Testis (tissue), 3 donors: ENCODE results near the gene TTC33. TPM values are rescaled to one million over a fixed set of nuclear protein-coding genes. Genes with fewer than 3 reads are reported as not detected.

ENCODE experiments used
- DNase-seq: peaks from one replicate; pipeline ENCODE4 v3.0.0-alpha.2; 2019
- H3K27ac ChIP-seq, 2 donors: fragments of 200-600 bp; sonication (generic); one replicate each; pipeline ENCODE4 v1.5.1; 2019
- H3K27me3 ChIP-seq: fragments of 200-600 bp; sonication (generic); one replicate; pipeline ENCODE4 v1.5.1; 2019
- H3K36me3 ChIP-seq: fragments of 200-600 bp; sonication (generic); one replicate; pipeline ENCODE4 v1.5.1; 2017; ENCODE audit warnings: low read depth; ENCODE audit errors: missing control alignments
- H3K4me1 ChIP-seq: fragments of 200-600 bp; sonication (generic); one replicate; pipeline ENCODE4 v1.5.1; 2019
- H3K4me3 ChIP-seq, 2 donors: fragments of 200-600 bp; sonication (generic); one replicate each; pipeline ENCODE4 v1.5.1; 2017 to 2019
- H3K9me3 ChIP-seq: fragments of 200-600 bp; sonication (generic); one replicate; pipeline ENCODE4 v1.5.1; 2017
- POLR2A ChIP-seq: fragments of 450-650 bp; IDR thresholded peaks from one replicate; pipeline ENCODE4 v1.6.1; 2017; ENCODE audit warnings: antibody characterized with exemption, mild to moderate bottlenecking, moderate library complexity
- WGBS, 2 donors: methylation state at CpG; one replicate each; pipeline ENCODE4 v1.1.5; 2018; 5-methylcytosine and 5-hydroxymethylcytosine counted together
- intact Hi-C: fragments of 100-400 bp; cut with DNase I; formaldehyde crosslinking; loops from one replicate; pipeline ENCODE4 v1.15.1; 2023; ENCODE audit warnings: low total_unique reads
- polyA plus RNA-seq: library from polyadenylated mRNA; stranded (reverse); fragments of 350-450 nt; fragmentation: Illumina TruSeq; extraction: RNeasy Lipid Tissue Mini Kit (QIAGEN cat#74804); gene quantifications from one replicate; pipeline ENCODE4 v1.2.3, GENCODE V29; 2014; ENCODE audit warnings: low read depth, low replicate concordance; ENCODE audit not compliant: insufficient read depth
- total RNA-seq, 2 donors: library from RNA; depleted of rRNA; stranded (reverse); fragments of >200 nt; gene quantifications; one replicate each; pipeline ENCODE4 v1.2.3, GENCODE V29; 2016
- TF ChIP-seq, protein P1 (sequence below), 3 experiments: fragments of 450-650 bp in 2 of 3; fragments of 200-600 bp in 1 of 3; sonication (generic) in 1 of 3; IDR thresholded peaks; one replicate each; pipeline ENCODE4 v1.5.1; 2016 to 2019; ENCODE audit warnings: antibody characterized with exemption in 3 of 3, mild to moderate bottlenecking in 2 of 3, moderate library complexity in 1 of 3

Gene TTC33
- total and polyA plus RNA-seq, 3 donors from 2014 or later = 14.7 to 16.5 (median 15.2) TPM

DNA sequence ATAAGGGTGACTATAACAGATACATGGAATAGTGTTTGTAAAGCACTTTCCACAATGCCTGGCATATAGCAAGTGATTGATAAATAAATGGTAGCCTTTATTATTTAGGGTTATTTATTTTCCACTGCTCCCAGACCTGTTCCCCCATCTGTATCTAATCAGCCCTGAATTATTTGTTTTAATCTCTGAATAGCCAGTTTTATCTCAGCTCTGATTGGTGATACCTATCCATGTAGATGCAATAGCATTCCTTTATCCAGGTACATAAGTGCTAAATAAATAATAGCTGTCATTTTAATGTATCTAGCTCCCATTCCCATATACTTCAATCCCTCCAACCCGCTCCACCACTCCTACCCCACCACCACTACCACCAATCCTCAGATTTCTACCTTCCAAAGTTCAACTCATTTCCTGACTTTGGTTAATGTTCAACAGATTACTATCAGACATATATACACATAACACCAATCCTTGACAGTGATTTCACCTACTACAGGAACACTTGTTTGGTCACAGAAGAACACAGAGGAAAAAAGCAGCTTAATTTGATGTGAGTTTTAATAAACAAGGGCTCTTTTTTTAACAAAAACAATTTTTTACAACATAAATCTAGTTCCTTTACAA is 28.4 kb upstream of the TTC33 start:
- Histone ChIP-seq H3K27me3 (no peaks in the 10 kb centered on the region), H3K4me1 (peaks cover 8% of the 10 kb centered on the region), H3K4me3 (no peak overlapping the region), H3K27ac (no peak overlapping the region), H3K36me3 (no peaks in the 10 kb centered on the region), H3K9me3 (no peaks in the 10 kb centered on the region)
- no peak for DNase-seq
- intact Hi-C loops = no loop called here
- no peak for TF ChIP-seq POLR2A
- TF ChIP-seq, protein P1, sequence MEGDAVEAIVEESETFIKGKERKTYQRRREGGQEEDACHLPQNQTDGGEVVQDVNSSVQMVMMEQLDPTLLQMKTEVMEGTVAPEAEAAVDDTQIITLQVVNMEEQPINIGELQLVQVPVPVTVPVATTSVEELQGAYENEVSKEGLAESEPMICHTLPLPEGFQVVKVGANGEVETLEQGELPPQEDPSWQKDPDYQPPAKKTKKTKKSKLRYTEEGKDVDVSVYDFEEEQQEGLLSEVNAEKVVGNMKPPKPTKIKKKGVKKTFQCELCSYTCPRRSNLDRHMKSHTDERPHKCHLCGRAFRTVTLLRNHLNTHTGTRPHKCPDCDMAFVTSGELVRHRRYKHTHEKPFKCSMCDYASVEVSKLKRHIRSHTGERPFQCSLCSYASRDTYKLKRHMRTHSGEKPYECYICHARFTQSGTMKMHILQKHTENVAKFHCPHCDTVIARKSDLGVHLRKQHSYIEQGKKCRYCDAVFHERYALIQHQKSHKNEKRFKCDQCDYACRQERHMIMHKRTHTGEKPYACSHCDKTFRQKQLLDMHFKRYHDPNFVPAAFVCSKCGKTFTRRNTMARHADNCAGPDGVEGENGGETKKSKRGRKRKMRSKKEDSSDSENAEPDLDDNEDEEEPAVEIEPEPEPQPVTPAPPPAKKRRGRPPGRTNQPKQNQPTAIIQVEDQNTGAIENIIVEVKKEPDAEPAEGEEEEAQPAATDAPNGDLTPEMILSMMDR (IDR thresholded peaks at IDR 0.05) = no peak
- 93 to 96% methylated on average over 1 of the region's 1 CpG for WGBS, 2 donors

DNA sequence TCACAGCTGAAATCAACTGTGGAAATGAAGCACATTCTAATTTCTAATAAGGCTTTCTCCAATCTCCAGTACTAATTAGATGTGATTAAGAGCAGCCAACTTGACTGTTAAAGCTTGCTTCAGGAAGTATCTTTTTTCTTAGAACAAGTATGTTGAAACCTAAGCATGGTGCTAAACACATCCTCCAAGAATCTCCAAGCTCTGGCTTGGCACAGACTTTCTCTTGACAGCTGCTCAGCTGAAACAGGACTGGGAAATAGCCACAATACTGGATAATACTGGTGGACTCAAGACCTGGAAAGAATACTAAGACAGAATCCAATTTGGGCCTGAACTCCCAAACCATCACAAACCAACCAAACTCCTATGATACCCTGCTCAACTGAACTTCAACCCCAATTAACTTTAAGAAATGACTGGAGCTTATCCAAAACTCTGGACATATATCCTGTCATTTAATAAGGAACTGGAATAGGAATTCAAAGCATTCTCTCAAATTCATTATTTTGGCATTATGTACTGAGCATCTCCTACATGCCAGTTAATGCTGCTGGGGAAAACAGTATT is 26.2 kb upstream of the TTC33 start:
- Histone ChIP-seq H3K36me3 (no peaks in the 10 kb centered on the region), H3K4me3 (no peak overlapping the region), H3K4me1 (peaks cover 8% of the 10 kb centered on the region), H3K9me3 (no peaks in the 10 kb centered on the region), H3K27me3 (no peaks in the 10 kb centered on the region), H3K27ac (no peak overlapping the region)
- DNase-seq = no peak
- intact Hi-C loops = no loop called here
- TF ChIP-seq POLR2A = no peak
- TF ChIP-seq, protein P1 (IDR thresholded peaks at IDR 0.05) = no peak

DNA sequence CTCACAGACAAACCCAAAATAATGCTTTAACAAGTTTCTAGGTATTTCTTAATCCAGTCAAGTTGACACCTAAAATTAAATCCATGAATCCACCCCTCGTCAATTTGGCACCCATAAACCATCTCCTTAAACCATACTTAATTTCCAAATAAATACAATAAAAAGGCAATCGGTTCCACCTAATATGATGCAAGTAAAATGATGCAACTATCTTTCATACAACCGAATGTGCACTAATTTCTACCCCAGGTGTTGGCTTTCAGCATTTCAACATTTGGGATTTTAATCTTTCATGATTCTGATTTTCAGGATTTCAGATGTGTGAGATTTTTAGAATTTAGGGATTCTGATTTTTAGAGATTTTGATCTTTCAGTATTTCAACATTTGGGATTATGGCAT is 25.1 kb upstream of the TTC33 start:
- 93 to 94% methylated on average over 3 of the region's 3 CpGs for WGBS, 2 donors
- TF ChIP-seq, protein P1 (IDR thresholded peaks at IDR 0.05) = no peak
- no peak for TF ChIP-seq POLR2A
- Histone ChIP-seq H3K27me3 (no peaks in the 10 kb centered on the region), H3K4me1 (peaks cover 8% of the 10 kb centered on the region), H3K4me3 (no peak overlapping the region), H3K27ac (no peak overlapping the region), H3K36me3 (no peaks in the 10 kb centered on the region), H3K9me3 (no peaks in the 10 kb centered on the region)
- intact Hi-C loops = no loop called here
- no peak for DNase-seq

DNA sequence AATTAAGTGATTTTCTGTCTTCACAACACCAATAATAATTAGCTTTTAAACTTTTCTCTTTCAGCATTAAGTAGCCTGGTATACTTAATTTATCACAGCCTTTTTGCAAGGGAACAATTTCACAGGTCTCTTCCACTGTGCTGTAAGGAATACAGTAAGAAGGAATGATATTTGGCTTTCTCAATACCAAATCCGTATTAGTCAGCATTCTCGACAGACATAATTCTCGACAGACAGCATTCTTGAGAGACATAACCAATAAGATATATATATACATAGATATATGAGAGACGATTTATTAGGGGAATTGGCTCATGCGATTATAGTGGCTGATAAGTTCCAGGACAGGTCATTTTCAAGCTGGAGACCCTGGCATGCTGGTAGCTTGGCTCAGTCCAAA is 24.4 kb upstream of the TTC33 start:
- Histone ChIP-seq H3K36me3 (no peaks in the 10 kb centered on the region), H3K27ac (no peak overlapping the region), H3K27me3 (no peaks in the 10 kb centered on the region), H3K9me3 (no peaks in the 10 kb centered on the region), H3K4me3 (no peak overlapping the region), H3K4me1 (peaks cover 8% of the 10 kb centered on the region)
- TF ChIP-seq, protein P1 (IDR thresholded peaks at IDR 0.05) = no peak
- TF ChIP-seq POLR2A = no peak
- 87 to 91% methylated on average over 5 of the region's 5 CpGs for WGBS, 2 donors
- intact Hi-C loops = no loop called here
- DNase-seq = no peak

DNA sequence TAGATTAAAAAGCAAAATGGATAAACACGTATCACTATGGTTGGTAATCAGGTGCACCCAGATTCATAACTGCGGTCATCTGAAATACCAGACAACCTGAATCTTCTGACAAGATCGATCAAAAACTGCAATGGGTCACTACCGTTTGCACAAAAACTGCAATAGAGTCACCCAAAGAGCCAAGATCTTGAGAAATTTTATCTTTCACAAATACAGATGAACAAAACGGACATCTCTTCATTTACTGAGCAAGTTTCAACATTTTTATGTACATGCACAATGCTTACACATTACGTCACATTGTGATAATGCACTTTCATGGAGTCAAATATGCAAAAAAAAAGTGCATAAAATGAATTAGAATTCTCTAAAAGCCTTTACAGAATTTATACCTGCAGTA is 23.8 kb upstream of the TTC33 start:
- 90 to 93% methylated on average over 6 of the region's 6 CpGs for WGBS, 2 donors
- no peak for TF ChIP-seq POLR2A
- TF ChIP-seq, protein P1 (IDR thresholded peaks at IDR 0.05) = no peak
- Histone ChIP-seq H3K4me1 (peaks cover 8% of the 10 kb centered on the region), H3K27me3 (no peaks in the 10 kb centered on the region), H3K9me3 (no peaks in the 10 kb centered on the region), H3K4me3 (no peak overlapping the region), H3K36me3 (no peaks in the 10 kb centered on the region), H3K27ac (no peak overlapping the region)
- intact Hi-C loops = no loop called here
- no peak for DNase-seq
